CD14-positive monocyte (primary cell): ENCODE measurements around the gene OLFML1. TPM values are rescaled to one million over a fixed set of nuclear protein-coding genes. Genes with fewer than 3 reads are reported as not detected.

Experiments used
- DNase-seq, 3 donors: peaks; one replicate each; pipeline ENCODE4 v3.0.0-alpha.2; 2011 to 2022
- H2AFZ ChIP-seq: 2 replicates; pipeline ENCODE4 v1.6.0; 2012; ENCODE audit warnings: mild to moderate bottlenecking, low read depth, low read length, inconsistent platforms; ENCODE audit not compliant: insufficient read depth, poor library complexity, severe bottlenecking
- H3K27ac ChIP-seq, 2 donors: 1 replicate in 1 of 2; 2 replicates in 1 of 2; pipeline ENCODE4 v1.5.1; 2012 to 2013; ENCODE audit warnings: low read length in 2 of 2, control low read depth in 1 of 2, inconsistent platforms in 1 of 2, low read depth in 1 of 2, mild to moderate bottlenecking in 1 of 2
- H3K27me3 ChIP-seq, 2 donors: one replicate each; pipeline versions ENCODE4 v1.6.0 to v1.6.1; 2011 to 2013; ENCODE audit warnings: low read length in 2 of 2; ENCODE audit not compliant: control insufficient read depth in 2 of 2, insufficient read depth in 2 of 2
- H3K36me3 ChIP-seq, 2 donors: replicated peaks in 1 of 2; 1 replicate in 1 of 2; 2 replicates in 1 of 2; pipeline versions ENCODE4 v1.5.1 to v1.6.1; 2012 to 2013; ENCODE audit warnings: low read length in 2 of 2, control low read depth in 1 of 2, inconsistent platforms in 1 of 2, mild to moderate bottlenecking in 1 of 2; ENCODE audit not compliant: insufficient read depth in 2 of 2, control insufficient read depth in 1 of 2
- H3K4me1 ChIP-seq, 2 donors: 1 replicate in 1 of 2; 2 replicates in 1 of 2; pipeline versions ENCODE4 v1.5.1 to v1.6.1; 2012 to 2013; ENCODE audit warnings: low read length in 2 of 2, control low read depth in 1 of 2, inconsistent platforms in 1 of 2, mild to moderate bottlenecking in 1 of 2, moderate library complexity in 1 of 2; ENCODE audit not compliant: insufficient read depth in 2 of 2, control insufficient read depth in 1 of 2
- H3K4me2 ChIP-seq: replicated peaks from 2 replicates; pipeline ENCODE3; 2012; ENCODE audit warnings: low read length, moderate library complexity, mild to moderate bottlenecking; ENCODE audit not compliant: poor library complexity, severe bottlenecking; ENCODE audit errors: extremely low read depth
- H3K4me3 ChIP-seq, 3 experiments: fragments of 200-600 bp in 1 of 3; sonication (generic) in 1 of 3; replicated peaks in 1 of 3; 1 replicate in 2 of 3; 2 replicates in 1 of 3; pipeline ENCODE4 v1.5.1; 2011 to 2013; ENCODE audit warnings: low read length in 3 of 3, mild to moderate bottlenecking in 3 of 3, control low read depth in 2 of 3, low read depth in 2 of 3, inconsistent platforms in 1 of 3, moderate library complexity in 1 of 3
- H3K79me2 ChIP-seq: 2 replicates; pipeline ENCODE4 v1.6.0; 2012; ENCODE audit warnings: mild to moderate bottlenecking, control low read depth, inconsistent platforms, low read length, moderate library complexity; ENCODE audit not compliant: insufficient read depth
- H3K9ac ChIP-seq: 2 replicates; pipeline ENCODE4 v1.6.0; 2017; ENCODE audit warnings: low read length, mild to moderate bottlenecking; ENCODE audit not compliant: insufficient read depth, poor library complexity, severe bottlenecking
- H3K9me3 ChIP-seq, 2 donors: replicated peaks in 1 of 2; 1 replicate in 1 of 2; 2 replicates in 1 of 2; pipeline versions ENCODE4 v1.5.1 to v1.6.1; 2012 to 2013; ENCODE audit warnings: low read length in 2 of 2, control low read depth in 1 of 2; ENCODE audit not compliant: control insufficient read depth in 1 of 2, insufficient read depth in 1 of 2
- H4K20me1 ChIP-seq: 2 replicates; pipeline ENCODE4 v1.6.0; 2012; ENCODE audit warnings: mild to moderate bottlenecking, low read length, control low read depth, moderate library complexity; ENCODE audit not compliant: insufficient read depth
- H3K27ac Mint-ChIP-seq, 7 donors: one replicate each; pipeline ENCODE4 v1.8.0; 2020; ENCODE audit warnings: mild to moderate bottlenecking in 7 of 7, mixed read lengths in 7 of 7, moderate library complexity in 6 of 7, inconsistent platforms in 2 of 7
- H3K27me3 Mint-ChIP-seq, 3 donors: one replicate each; pipeline ENCODE4 v1.8.0; 2021 to 2022; ENCODE audit warnings: low read depth in 3 of 3, mild to moderate bottlenecking in 3 of 3, mixed read lengths in 3 of 3, moderate library complexity in 3 of 3, inconsistent platforms in 1 of 3
- H3K36me3 Mint-ChIP-seq, 2 donors: one replicate each; pipeline ENCODE4 v1.8.0; 2020; ENCODE audit warnings: mixed read lengths in 2 of 2, inconsistent platforms in 1 of 2, mild to moderate bottlenecking in 1 of 2
- H3K4me1 Mint-ChIP-seq: one replicate; pipeline ENCODE4 v1.8.0; 2020; ENCODE audit warnings: mild to moderate bottlenecking, mixed read lengths
- H3K4me3 Mint-ChIP-seq, 2 donors: one replicate each; pipeline ENCODE4 v1.8.0; 2020; ENCODE audit warnings: mild to moderate bottlenecking in 2 of 2, mixed read lengths in 2 of 2, moderate library complexity in 1 of 2
- H3K9me3 Mint-ChIP-seq, 7 donors: one replicate each; pipeline ENCODE4 v1.8.0; 2020 to 2022; ENCODE audit warnings: mixed read lengths in 7 of 7, mild to moderate bottlenecking in 6 of 7, moderate library complexity in 6 of 7, inconsistent platforms in 2 of 7
- CTCF ChIP-seq: fragments of 200-600 bp; IDR thresholded peaks from one replicate; pipeline ENCODE4 v1.8.0; 2022; ENCODE audit warnings: antibody characterized with exemption, mild to moderate bottlenecking
- WGBS: methylation state at CpG from one replicate; pipeline ENCODE4 v1.1.5; 2013; ENCODE audit warnings: missing lambda C conversion rate; ENCODE audit not compliant: insufficient coverage; 5-methylcytosine and 5-hydroxymethylcytosine counted together
- intact Hi-C, 2 donors: fragments of 100-400 bp; cut with micrococcal nuclease; formaldehyde crosslinking; loops; one replicate each; pipeline versions ENCODE4 v1.15.0 to v1.15.1; 2023
- polyA plus RNA-seq, 3 donors: library from polyadenylated mRNA; depleted of rRNA in 1 of 3; unstranded in 2 of 3; stranded (reverse) in 1 of 3; fragments of 300-500 nt in 2 of 3; fragments of >200 nt in 1 of 3; fragmentation: Illumina TruSeq in 2 of 3; gene quantifications; 1 replicate in 2 of 3; 2 replicates in 1 of 3; pipeline ENCODE4 v1.2.3, GENCODE V29; 2012 to 2021

The OLFML1 gene
- polyA plus RNA-seq, 3 donors: 0.11 to 0.17 TPM; not detected in 1

GRCh38 chr11:7484131-7484530 is 1.2 kb upstream of the OLFML1 start:
- no peaks in the 10 kb centered on the region for H3K9me3 Mint-ChIP-seq

GRCh38 chr11:7484645-7485044 is 661 bp upstream of the OLFML1 start:
- H3K4me2 ChIP-seq: no peak overlapping the region
- 100% methylated on average over 1 of the region's 3 CpGs for WGBS
- TF ChIP-seq CTCF: no peak
- H3K4me3 Mint-ChIP-seq: no peak overlapping the region
- H3K4me1 Mint-ChIP-seq: peaks cover 5% of the 10 kb centered on the region
- no peaks in the 10 kb centered on the region for H3K36me3 ChIP-seq
- no peaks in the 10 kb centered on the region for H3K79me2 ChIP-seq
- no peak overlapping the region for H3K27ac Mint-ChIP-seq
- no peaks in the 10 kb centered on the region for H4K20me1 ChIP-seq
- no peaks in the 10 kb centered on the region for H3K27me3 ChIP-seq
- H3K9ac ChIP-seq: no peak overlapping the region
- H3K9me3 Mint-ChIP-seq: no peaks in the 10 kb centered on the region
- H3K27ac ChIP-seq: no peak overlapping the region
- no peaks in the 10 kb centered on the region for H3K9me3 ChIP-seq
- no peak for DNase-seq
- intact Hi-C loops: no loop called here
- H3K4me3 ChIP-seq: no peak overlapping the region
- H3K27me3 Mint-ChIP-seq: peaks cover 0 to 5% (median 0%) of the 10 kb centered on the region in 3 donors
- no peak overlapping the region for H2AFZ ChIP-seq
- H3K4me1 ChIP-seq: peaks cover 5 to 6% of the 10 kb centered on the region in 2 donors
- H3K36me3 Mint-ChIP-seq: peaks cover 0 to 3% of the 10 kb centered on the region in 2 donors

More at GRCh38 chr11:7484131-7484530, 1.2 kb upstream of the OLFML1 start:
- H3K4me2 ChIP-seq: no peak overlapping the region
- peaks cover under 1% of the 10 kb centered on the region for H3K4me1 Mint-ChIP-seq
- H3K9me3 ChIP-seq: no peaks in the 10 kb centered on the region
- peaks cover 0 to 5% (median 0%) of the 10 kb centered on the region in 3 donors for H3K27me3 Mint-ChIP-seq
- TF ChIP-seq CTCF: no peak
- no peaks in the 10 kb centered on the region for H3K79me2 ChIP-seq
- peaks cover 0 to 3% of the 10 kb centered on the region in 2 donors for H3K36me3 Mint-ChIP-seq
- no peak overlapping the region for H2AFZ ChIP-seq
- H3K27ac Mint-ChIP-seq: no peak overlapping the region
- H3K27me3 ChIP-seq: no peaks in the 10 kb centered on the region
- no peak overlapping the region for H3K4me3 ChIP-seq
- H3K27ac ChIP-seq: no peak overlapping the region
- intact Hi-C loops: no loop called here
- H3K4me3 Mint-ChIP-seq: no peak overlapping the region
- H3K36me3 ChIP-seq: no peaks in the 10 kb centered on the region
- H4K20me1 ChIP-seq: no peaks in the 10 kb centered on the region
- 94% methylated on average over 2 of the region's 3 CpGs for WGBS
- H3K9ac ChIP-seq: no peak overlapping the region
- DNase-seq: no peak
- peaks cover 0 to under 1% of the 10 kb centered on the region in 2 donors for H3K4me1 ChIP-seq
